ENCODE data around the gene METTL1. TPM values are rescaled to one million over a fixed set of nuclear protein-coding genes. Genes with fewer than 3 reads are reported as not detected.
A peak's percentile ranks its signal among the peaks of the same experiment; 100 is the strongest.

METTL1 gene
- polyA plus RNA-seq, 1 experiment, result 20.1 TPM

- H3K4me3 ChIP-seq (ENCODE audit: low read depth, low read length), result no peak overlapping the region
- POLR2A ChIA-PET, result interaction anchor here (0.8 to 1.2 kb wide), 3 partner anchors 9 to 49 kb away, joined by 3 read pairs; no protein-coding TSS in a partner anchor
- TF ChIP-seq, protein P1, sequence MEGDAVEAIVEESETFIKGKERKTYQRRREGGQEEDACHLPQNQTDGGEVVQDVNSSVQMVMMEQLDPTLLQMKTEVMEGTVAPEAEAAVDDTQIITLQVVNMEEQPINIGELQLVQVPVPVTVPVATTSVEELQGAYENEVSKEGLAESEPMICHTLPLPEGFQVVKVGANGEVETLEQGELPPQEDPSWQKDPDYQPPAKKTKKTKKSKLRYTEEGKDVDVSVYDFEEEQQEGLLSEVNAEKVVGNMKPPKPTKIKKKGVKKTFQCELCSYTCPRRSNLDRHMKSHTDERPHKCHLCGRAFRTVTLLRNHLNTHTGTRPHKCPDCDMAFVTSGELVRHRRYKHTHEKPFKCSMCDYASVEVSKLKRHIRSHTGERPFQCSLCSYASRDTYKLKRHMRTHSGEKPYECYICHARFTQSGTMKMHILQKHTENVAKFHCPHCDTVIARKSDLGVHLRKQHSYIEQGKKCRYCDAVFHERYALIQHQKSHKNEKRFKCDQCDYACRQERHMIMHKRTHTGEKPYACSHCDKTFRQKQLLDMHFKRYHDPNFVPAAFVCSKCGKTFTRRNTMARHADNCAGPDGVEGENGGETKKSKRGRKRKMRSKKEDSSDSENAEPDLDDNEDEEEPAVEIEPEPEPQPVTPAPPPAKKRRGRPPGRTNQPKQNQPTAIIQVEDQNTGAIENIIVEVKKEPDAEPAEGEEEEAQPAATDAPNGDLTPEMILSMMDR (IDR thresholded peaks at IDR 0.05; ENCODE audit: low read depth, low read length), result no peak
These were observed 44.3 kb upstream of the METTL1 start for GRCh38 chr12:57816001-57816854.

DNA sequence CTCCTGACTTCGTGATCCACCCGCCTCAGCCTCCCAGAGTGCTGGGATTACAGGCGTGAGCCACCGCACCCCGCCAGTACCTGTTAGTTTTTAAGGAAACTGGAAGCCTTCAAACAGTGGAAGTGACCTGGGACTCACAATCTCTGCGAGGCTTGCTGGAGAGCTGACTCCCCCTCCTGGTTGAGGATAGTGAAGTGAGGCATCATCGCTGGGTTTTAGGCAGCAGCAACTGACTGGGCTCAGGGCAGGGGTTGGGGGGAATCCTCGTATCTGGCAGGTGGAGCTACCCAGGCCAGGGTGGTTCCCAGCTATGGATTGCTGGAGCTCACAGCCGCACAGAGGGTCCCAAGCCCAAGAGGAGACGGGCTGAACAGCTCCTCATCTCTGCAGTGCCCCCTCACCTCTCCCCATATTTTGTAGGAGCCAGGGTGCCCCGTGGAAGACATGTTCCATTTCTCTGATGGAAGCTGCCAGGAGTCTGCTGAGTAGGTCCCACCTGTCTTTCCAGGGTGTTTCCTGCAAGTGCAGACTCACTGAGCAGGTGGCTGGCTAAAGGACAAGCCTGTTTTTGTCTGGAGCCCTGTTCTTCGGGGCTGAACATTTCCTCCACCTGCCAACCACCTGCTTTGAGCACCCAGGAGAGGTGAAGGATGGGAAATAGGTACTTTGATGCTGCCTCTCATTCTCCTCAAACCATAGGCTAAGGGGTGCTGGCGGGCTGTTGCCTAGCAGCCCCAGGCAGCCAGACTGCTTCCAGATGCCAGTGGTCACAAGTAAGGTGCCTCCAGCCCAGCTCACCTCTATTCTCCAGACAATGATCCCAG, 43.5 kb upstream of the METTL1 start:
- ChIA-PET CTCF (interaction anchor here (0.7 to 1.7 kb wide), 4 partner anchors 19 to 89 kb away, joined by 3 to 14 read pairs (median 3); partner anchors contain the start of gene TSFM), POLR2A (interaction anchor here (0.8 kb wide), 1 partner anchor 50 kb away, joined by 3 read pairs; no protein-coding TSS in a partner anchor)
- H3K9me3 ChIP-seq (ENCODE audit: control insufficient read depth, insufficient read depth, low read length), result no peaks in the 10 kb centered on the region
- no peak overlapping the region for H3K4me3 ChIP-seq (ENCODE audit: low read depth, low read length)
- no peak overlapping the region for H3K27ac ChIP-seq (ENCODE audit: low read depth, low read length)
- no peaks in the 10 kb centered on the region for H3K27me3 ChIP-seq (ENCODE audit: control insufficient read depth, insufficient read depth, low read length)
- TF ChIP-seq, protein P1 (IDR thresholded peaks at IDR 0.05; ENCODE audit: low read depth, low read length), result peak; percentile 21; the same call in 1 of the 2 replicates
- no peak for DNase-seq (ENCODE audit: low read depth, low spot score)

More at GRCh38 chr12:57816001-57816854, 44.3 kb upstream of the METTL1 start:
- CTCF ChIA-PET, result interaction anchor here (1.0 to 4.0 kb wide), 3 partner anchors 13 to 88 kb away, joined by 3 to 22 read pairs (median 14); no protein-coding TSS in a partner anchor
- H3K27ac ChIP-seq (ENCODE audit: low read depth, low read length), result no peak overlapping the region
- H3K27me3 ChIP-seq (ENCODE audit: control insufficient read depth, insufficient read depth, low read length), result no peaks in the 10 kb centered on the region
- no peaks in the 10 kb centered on the region for H3K9me3 ChIP-seq (ENCODE audit: control insufficient read depth, insufficient read depth, low read length)
- DNase-seq (ENCODE audit: low read depth, low spot score), result no peak

DNA sequence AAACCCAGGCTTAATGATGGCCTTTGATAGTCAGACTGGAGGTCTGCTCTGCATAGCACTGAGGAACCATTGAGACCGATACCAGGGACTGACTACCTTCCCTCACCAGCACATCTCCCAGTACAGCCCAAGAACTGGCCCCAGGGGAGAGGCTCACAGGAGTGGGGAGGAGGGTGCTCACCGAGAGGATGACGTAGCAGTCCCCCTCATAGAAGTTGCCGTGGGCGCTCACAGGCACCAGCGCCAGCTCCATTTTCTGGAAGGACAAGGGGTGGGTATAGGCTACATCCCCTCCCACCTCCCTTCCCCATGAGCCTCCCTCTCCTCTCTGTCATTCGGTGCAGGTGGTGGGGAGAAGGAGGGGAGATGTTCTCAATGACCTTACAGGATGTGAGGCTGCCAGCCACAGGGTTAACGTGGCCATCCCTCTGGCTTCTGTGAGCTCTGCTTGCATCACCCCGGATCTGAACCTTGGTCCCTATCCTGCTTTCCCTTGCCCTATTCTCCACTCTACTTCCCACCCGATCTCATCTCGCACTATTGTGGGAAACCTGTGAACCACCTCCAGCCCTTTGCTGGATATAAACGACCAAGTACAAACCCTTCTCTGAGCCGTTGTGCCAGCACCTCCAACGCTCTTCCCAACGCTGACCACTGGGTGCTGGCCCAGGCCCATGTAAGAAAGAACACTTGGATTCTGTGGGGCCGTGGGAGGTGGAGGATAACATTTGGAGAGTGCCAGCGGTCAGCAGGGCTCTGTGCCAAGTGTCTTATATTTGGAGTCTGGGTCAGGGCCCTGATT, 42.3 kb upstream of the METTL1 start:
- no peaks in the 10 kb centered on the region for H3K9me3 ChIP-seq (ENCODE audit: control insufficient read depth, insufficient read depth, low read length)
- DNase-seq (ENCODE audit: low read depth, low spot score), result no peak
- CTCF ChIA-PET, result interaction anchor here (2.0 to 2.1 kb wide), 2 partner anchors 91 to 92 kb away, joined by 6 to 8 read pairs; no protein-coding TSS in a partner anchor
- no peaks in the 10 kb centered on the region for H3K27me3 ChIP-seq (ENCODE audit: control insufficient read depth, insufficient read depth, low read length)
- TF ChIP-seq, protein P1 (IDR thresholded peaks at IDR 0.05; ENCODE audit: low read depth, low read length), result 0 out of 2 replicates have a peak, but pooled peaks have one; percentile 4
- H3K4me3 ChIP-seq (ENCODE audit: low read depth, low read length), result no peak overlapping the region
- no peak overlapping the region for H3K27ac ChIP-seq (ENCODE audit: low read depth, low read length)
- POLR2A ChIA-PET, result interaction anchor here (1.2 kb wide), 1 partner anchor 83 kb away, joined by 4 read pairs; no protein-coding TSS in a partner anchor

GRCh38 chr12:57813111-57813970, 41.4 kb upstream of the METTL1 start:
- CTCF ChIA-PET, result interaction anchor here (2.0 to 2.5 kb wide), 3 partner anchors 11 to 93 kb away, joined by 6 to 17 read pairs (median 8); no protein-coding TSS in a partner anchor
- POLR2A ChIA-PET, result interaction anchor here (1.2 kb wide), 1 partner anchor 83 kb away, joined by 4 read pairs; no protein-coding TSS in a partner anchor
- H3K27me3 ChIP-seq (ENCODE audit: control insufficient read depth, insufficient read depth, low read length), result no peaks in the 10 kb centered on the region
- TF ChIP-seq, protein P1 (IDR thresholded peaks at IDR 0.05; ENCODE audit: low read depth, low read length), result no peak
- H3K27ac ChIP-seq (ENCODE audit: low read depth, low read length), result no peak overlapping the region
- no peak for DNase-seq (ENCODE audit: low read depth, low spot score)
- no peaks in the 10 kb centered on the region for H3K9me3 ChIP-seq (ENCODE audit: control insufficient read depth, insufficient read depth, low read length)
- no peak overlapping the region for H3K4me3 ChIP-seq (ENCODE audit: low read depth, low read length)

Measured in AG04450 (cell line).